Gastrocnemius medialis (tissue), 4 donors: ENCODE data around the gene ETS2.

Source experiments
- POLR2A ChIP-seq, 2 donors: fragments of 450-650 bp; IDR thresholded peaks; one replicate each; pipeline ENCODE4 v1.6.1; 2017; ENCODE audit warnings: antibody characterized with exemption in 2 of 2, mild to moderate bottlenecking in 2 of 2, moderate library complexity in 2 of 2
- TF ChIP-seq, protein P1 (sequence below), 5 experiments: fragments of 450-650 bp in 3 of 5; fragments of 200-600 bp in 2 of 5; sonication (generic) in 2 of 5; IDR thresholded peaks in 4 of 5; conservative IDR thresholded peaks in 1 of 5; 1 replicate in 4 of 5; 2 replicates in 1 of 5; pipeline ENCODE4 v1.5.1; 2016 to 2019; ENCODE audit warnings: antibody characterized with exemption in 5 of 5, mild to moderate bottlenecking in 3 of 5, moderate library complexity in 3 of 5

DNA sequence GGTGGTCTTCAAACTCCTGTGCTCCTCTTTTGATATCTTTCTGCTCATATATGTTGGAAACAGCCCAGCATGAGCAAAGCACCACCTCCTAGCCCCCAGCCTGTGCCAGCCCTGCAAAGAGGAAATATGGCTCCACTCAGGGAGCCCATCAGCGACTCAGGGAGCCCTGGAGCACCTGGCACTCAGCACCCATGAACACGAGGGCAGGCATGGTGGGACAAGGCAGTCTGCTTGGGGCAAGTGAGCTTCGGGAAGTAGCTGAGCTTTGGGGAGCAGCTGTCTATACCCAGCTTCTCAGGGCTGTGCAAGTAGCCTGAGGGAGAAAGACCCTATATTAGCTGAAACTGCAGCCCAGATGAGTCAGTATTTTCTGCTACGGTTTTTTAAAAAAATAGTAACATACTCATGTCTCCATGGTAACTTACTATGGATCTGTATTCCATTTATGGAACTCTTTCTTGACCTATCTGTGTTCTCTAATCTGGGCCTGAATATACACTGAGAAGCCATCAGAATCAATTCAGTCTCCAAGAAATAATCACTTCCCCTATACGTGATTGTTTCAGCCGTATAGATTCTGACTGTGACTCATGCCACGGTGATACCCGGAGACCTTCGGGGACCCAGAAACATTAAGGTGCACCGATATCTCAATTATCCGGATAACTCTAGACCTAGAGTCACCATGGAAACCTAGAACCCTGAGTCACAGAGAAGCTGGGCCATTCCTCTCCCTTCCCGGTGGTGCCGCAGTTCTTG, 1.5 kb upstream of the ETS2 start:
- TF ChIP-seq POLR2A (IDR thresholded peaks at IDR 0.05), result no peak
- TF ChIP-seq, protein P1, sequence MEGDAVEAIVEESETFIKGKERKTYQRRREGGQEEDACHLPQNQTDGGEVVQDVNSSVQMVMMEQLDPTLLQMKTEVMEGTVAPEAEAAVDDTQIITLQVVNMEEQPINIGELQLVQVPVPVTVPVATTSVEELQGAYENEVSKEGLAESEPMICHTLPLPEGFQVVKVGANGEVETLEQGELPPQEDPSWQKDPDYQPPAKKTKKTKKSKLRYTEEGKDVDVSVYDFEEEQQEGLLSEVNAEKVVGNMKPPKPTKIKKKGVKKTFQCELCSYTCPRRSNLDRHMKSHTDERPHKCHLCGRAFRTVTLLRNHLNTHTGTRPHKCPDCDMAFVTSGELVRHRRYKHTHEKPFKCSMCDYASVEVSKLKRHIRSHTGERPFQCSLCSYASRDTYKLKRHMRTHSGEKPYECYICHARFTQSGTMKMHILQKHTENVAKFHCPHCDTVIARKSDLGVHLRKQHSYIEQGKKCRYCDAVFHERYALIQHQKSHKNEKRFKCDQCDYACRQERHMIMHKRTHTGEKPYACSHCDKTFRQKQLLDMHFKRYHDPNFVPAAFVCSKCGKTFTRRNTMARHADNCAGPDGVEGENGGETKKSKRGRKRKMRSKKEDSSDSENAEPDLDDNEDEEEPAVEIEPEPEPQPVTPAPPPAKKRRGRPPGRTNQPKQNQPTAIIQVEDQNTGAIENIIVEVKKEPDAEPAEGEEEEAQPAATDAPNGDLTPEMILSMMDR (IDR thresholded peaks at IDR 0.05 in 4 of 5, conservative IDR thresholded peaks at IDR 0.05 in 1 of 5), result no peak
